Trophoblast cell (in vitro differentiated cells and primary cell): Measurements from ENCODE around the gene DES.

ENCODE experiments used
- DNase-seq, 2 donors: peaks; one replicate each; pipeline ENCODE4 v3.0.0-alpha.2; 2016
- H2AFZ ChIP-seq: 2 replicates; pipeline ENCODE4 v1.6.1; 2013; ENCODE audit warnings: low read length, moderate library complexity, mild to moderate bottlenecking; ENCODE audit not compliant: insufficient read depth, poor library complexity
- H2AK5ac ChIP-seq: 2 replicates; pipeline ENCODE4 v1.6.1; 2013; ENCODE audit warnings: mild to moderate bottlenecking, low read length
- H2BK120ac ChIP-seq: 2 replicates; pipeline ENCODE4 v1.6.1; 2013; ENCODE audit warnings: low read length, mild to moderate bottlenecking, moderate library complexity; ENCODE audit not compliant: insufficient read depth, poor library complexity
- H2BK12ac ChIP-seq: 2 replicates; pipeline ENCODE4 v1.6.1; 2013; ENCODE audit warnings: mild to moderate bottlenecking, low read length, moderate library complexity
- H2BK5ac ChIP-seq: 2 replicates; pipeline ENCODE4 v1.6.1; 2013; ENCODE audit warnings: low read length, low read depth, moderate library complexity, mild to moderate bottlenecking; ENCODE audit not compliant: poor library complexity
- H3K14ac ChIP-seq: 2 replicates; pipeline ENCODE4 v1.6.1; 2013; ENCODE audit warnings: mild to moderate bottlenecking, low read length
- H3K18ac ChIP-seq: 2 replicates; pipeline ENCODE4 v1.6.1; 2013; ENCODE audit warnings: mild to moderate bottlenecking, low read length
- H3K23ac ChIP-seq: 2 replicates; pipeline ENCODE4 v1.6.1; 2013; ENCODE audit warnings: low read length
- H3K27ac ChIP-seq: 2 replicates; pipeline ENCODE4 v1.5.1; 2013; ENCODE audit warnings: low read depth, mild to moderate bottlenecking, inconsistent platforms, low read length, moderate library complexity
- H3K27me3 ChIP-seq: 2 replicates; pipeline ENCODE4 v1.6.1; 2013; ENCODE audit warnings: inconsistent platforms, mild to moderate bottlenecking, low read length, moderate library complexity; ENCODE audit not compliant: insufficient read depth
- H3K36me3 ChIP-seq, 2 experiments: 1 replicate in 1 of 2; 2 replicates in 1 of 2; pipeline ENCODE4 v1.6.1; 2013; ENCODE audit warnings: low read length in 2 of 2, mild to moderate bottlenecking in 2 of 2, moderate library complexity in 1 of 2; ENCODE audit not compliant: insufficient read depth in 2 of 2, control insufficient read depth in 1 of 2
- H3K4ac ChIP-seq: 2 replicates; pipeline ENCODE4 v1.6.1; 2013; ENCODE audit warnings: low read depth, mild to moderate bottlenecking, low read length, moderate library complexity
- H3K4me1 ChIP-seq, 2 experiments: 1 replicate in 1 of 2; 2 replicates in 1 of 2; pipeline ENCODE4 v1.6.1; 2013; ENCODE audit warnings: low read length in 2 of 2, mild to moderate bottlenecking in 2 of 2, moderate library complexity in 1 of 2; ENCODE audit not compliant: insufficient read depth in 2 of 2, control insufficient read depth in 1 of 2
- H3K4me2 ChIP-seq: 2 replicates; pipeline ENCODE4 v1.6.1; 2013; ENCODE audit warnings: inconsistent platforms, mild to moderate bottlenecking, low read length, moderate library complexity
- H3K4me3 ChIP-seq: 2 replicates; pipeline ENCODE4 v1.5.1; 2013; ENCODE audit warnings: mild to moderate bottlenecking, low read depth, low read length, inconsistent platforms
- H3K79me1 ChIP-seq: one replicate; pipeline ENCODE4 v1.6.1; 2013; ENCODE audit warnings: low read length
- H3K79me2 ChIP-seq: 2 replicates; pipeline ENCODE4 v1.6.1; 2013; ENCODE audit warnings: low read length, mild to moderate bottlenecking; ENCODE audit not compliant: control insufficient read depth, insufficient read depth, poor library complexity
- H3K9ac ChIP-seq: 2 replicates; pipeline ENCODE4 v1.6.1; 2013; ENCODE audit warnings: mild to moderate bottlenecking, low read length
- H3K9me3 ChIP-seq: 2 replicates; pipeline ENCODE4 v1.6.1; 2013; ENCODE audit warnings: low read depth, mild to moderate bottlenecking, control low read depth, inconsistent platforms, low read length; ENCODE audit not compliant: insufficient read depth
- H4K12ac ChIP-seq: 2 replicates; pipeline ENCODE4 v1.6.1; 2013; ENCODE audit warnings: low read depth, mild to moderate bottlenecking, low read length, moderate library complexity
- H4K8ac ChIP-seq: 2 replicates; pipeline ENCODE4 v1.6.1; 2013; ENCODE audit warnings: low read depth, mild to moderate bottlenecking, low read length, moderate library complexity
- H4K91ac ChIP-seq: one replicate; pipeline ENCODE4 v1.6.1; 2013; ENCODE audit warnings: low read depth, mild to moderate bottlenecking, low read length, moderate library complexity
- WGBS: extraction: QIAGEN DNeasy Blood & Tissue Kit; methylation state at CpG from one replicate; pipeline ENCODE4 v1.1.7; 2013; ENCODE audit warnings: missing lambda C conversion rate; ENCODE audit not compliant: insufficient read length, insufficient coverage; ENCODE audit errors: extremely low coverage; 5-methylcytosine and 5-hydroxymethylcytosine counted together

Gene DES

DNA sequence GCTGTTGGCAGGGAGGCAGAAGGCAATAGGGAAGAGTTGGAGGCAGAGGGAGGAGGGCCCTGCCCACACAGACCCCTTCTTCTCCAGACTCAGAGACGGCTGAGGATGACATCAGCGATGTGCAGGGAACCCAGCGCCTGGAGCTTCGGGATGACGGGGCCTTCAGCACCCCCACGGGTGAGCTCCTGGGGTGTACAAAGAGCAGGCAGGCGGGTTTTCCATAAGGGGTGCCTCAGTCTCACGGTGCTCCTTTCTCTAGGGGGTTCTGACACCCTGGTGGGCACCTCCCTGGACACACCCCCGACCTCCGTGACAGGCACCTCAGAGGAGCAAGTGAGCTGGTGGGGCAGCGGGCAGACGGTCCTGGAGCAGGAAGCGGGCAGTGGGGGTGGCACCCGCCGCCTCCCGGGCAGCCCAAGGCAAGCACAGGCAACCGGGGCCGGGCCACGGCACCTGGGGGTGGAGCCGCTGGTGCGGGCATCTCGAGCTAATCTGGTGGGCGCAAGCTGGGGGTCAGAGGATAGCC lies 26.5 kb downstream of the DES start:
- H3K9ac ChIP-seq: no peak overlapping the region

GRCh38 chr2:219445220-219445640 lies 27.1 kb downstream of the DES start:
- Histone ChIP-seq H3K36me3 (peaks cover 0 to 7% of the 10 kb centered on the region in 2 experiments), H4K12ac (no peak overlapping the region), H3K27ac (no peak overlapping the region), H3K9me3 (no peaks in the 10 kb centered on the region), H2AK5ac (no peak overlapping the region), H3K79me1 (peaks cover 5% of the 10 kb centered on the region), H3K4ac (no peak overlapping the region), H3K4me2 (no peak overlapping the region), H4K8ac (no peak overlapping the region), H3K9ac (no peak overlapping the region), H3K14ac (no peak overlapping the region), H3K18ac (no peak overlapping the region), H4K91ac (no peak overlapping the region), H2AFZ (no peak overlapping the region), H3K4me3 (no peak overlapping the region), H2BK5ac (no peak overlapping the region), H2BK120ac (no peak overlapping the region), H3K4me1 (peaks cover 7 to 12% of the 10 kb centered on the region in 2 experiments), H3K27me3 (peaks cover 29% of the 10 kb centered on the region), H3K79me2 (peaks cover 2% of the 10 kb centered on the region), H3K23ac (no peak overlapping the region), H2BK12ac (no peak overlapping the region)
- no peak for DNase-seq
- WGBS: no CpG with 5 or more reads among the region's 5 CpGs

More for the DNA sequence above, 26.5 kb downstream of the DES start:
- H4K8ac ChIP-seq: no peak overlapping the region
- peaks cover 27% of the 10 kb centered on the region for H3K27me3 ChIP-seq
- no peak overlapping the region for H2AFZ ChIP-seq
- H3K4me3 ChIP-seq: no peak overlapping the region
- H4K12ac ChIP-seq: no peak overlapping the region
- H3K36me3 ChIP-seq: peaks cover 0 to 7% of the 10 kb centered on the region in 2 experiments
- H3K14ac ChIP-seq: no peak overlapping the region
- WGBS: no CpG with 5 or more reads among the region's 23 CpGs
- H3K4me2 ChIP-seq: no peak overlapping the region
- H3K4ac ChIP-seq: no peak overlapping the region
- no peak overlapping the region for H2BK120ac ChIP-seq
- peaks cover 5% of the 10 kb centered on the region for H3K79me1 ChIP-seq
- no peak overlapping the region for H4K91ac ChIP-seq
- H2BK12ac ChIP-seq: no peak overlapping the region
- no peak for DNase-seq
- no peak overlapping the region for H2AK5ac ChIP-seq
- H3K9me3 ChIP-seq: no peaks in the 10 kb centered on the region
- H3K27ac ChIP-seq: no peak overlapping the region
- H3K18ac ChIP-seq: no peak overlapping the region
- H3K4me1 ChIP-seq: peaks cover 7 to 12% of the 10 kb centered on the region in 2 experiments
- no peak overlapping the region for H3K23ac ChIP-seq
- peaks cover 2% of the 10 kb centered on the region for H3K79me2 ChIP-seq
- H2BK5ac ChIP-seq: no peak overlapping the region

DNA sequence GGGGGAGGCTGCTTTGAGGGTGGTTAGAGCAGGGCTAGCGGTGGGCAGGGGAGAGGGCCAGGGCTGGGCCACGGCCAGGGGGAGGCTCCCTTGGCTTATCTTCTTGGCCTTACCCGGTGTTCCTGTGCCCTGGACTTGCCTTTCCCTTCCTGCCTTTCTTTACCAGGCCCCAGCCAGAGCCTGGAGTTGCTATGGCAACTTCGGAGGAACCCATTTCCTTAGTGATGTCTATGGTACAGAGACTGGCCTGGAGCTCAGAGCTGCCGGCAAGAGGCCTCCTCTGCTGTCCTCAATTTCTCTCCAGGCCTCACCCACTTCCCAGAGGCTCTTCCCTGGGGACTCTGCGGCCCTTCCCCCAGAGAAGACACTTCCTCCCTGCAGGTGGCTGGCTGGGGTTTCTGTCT lies 27.9 kb downstream of the DES start:
- no peak overlapping the region for H4K8ac ChIP-seq
- no peaks in the 10 kb centered on the region for H3K9me3 ChIP-seq
- peaks cover 2% of the 10 kb centered on the region for H3K79me2 ChIP-seq
- no peak overlapping the region for H3K4ac ChIP-seq
- no peak overlapping the region for H3K27ac ChIP-seq
- H2AK5ac ChIP-seq: no peak overlapping the region
- H3K36me3 ChIP-seq: peaks cover 0 to 7% of the 10 kb centered on the region in 2 experiments
- H3K23ac ChIP-seq: no peak overlapping the region
- H2BK5ac ChIP-seq: no peak overlapping the region
- peaks cover 28% of the 10 kb centered on the region for H3K27me3 ChIP-seq
- no peak overlapping the region for H3K14ac ChIP-seq
- peaks cover 7 to 11% of the 10 kb centered on the region in 2 experiments for H3K4me1 ChIP-seq
- no peak overlapping the region for H3K18ac ChIP-seq
- H2BK12ac ChIP-seq: no peak overlapping the region
- no peak overlapping the region for H2BK120ac ChIP-seq
- H4K12ac ChIP-seq: no peak overlapping the region
- no peak overlapping the region for H3K4me2 ChIP-seq
- H4K91ac ChIP-seq: no peak overlapping the region
- no CpG with 5 or more reads among the region's 6 CpGs for WGBS
- no peak overlapping the region for H3K9ac ChIP-seq
- peaks cover 5% of the 10 kb centered on the region for H3K79me1 ChIP-seq
- peak in 1 of 2 donors; percentile 13 for DNase-seq
- no peak overlapping the region for H2AFZ ChIP-seq
- no peak overlapping the region for H3K4me3 ChIP-seq

DNA sequence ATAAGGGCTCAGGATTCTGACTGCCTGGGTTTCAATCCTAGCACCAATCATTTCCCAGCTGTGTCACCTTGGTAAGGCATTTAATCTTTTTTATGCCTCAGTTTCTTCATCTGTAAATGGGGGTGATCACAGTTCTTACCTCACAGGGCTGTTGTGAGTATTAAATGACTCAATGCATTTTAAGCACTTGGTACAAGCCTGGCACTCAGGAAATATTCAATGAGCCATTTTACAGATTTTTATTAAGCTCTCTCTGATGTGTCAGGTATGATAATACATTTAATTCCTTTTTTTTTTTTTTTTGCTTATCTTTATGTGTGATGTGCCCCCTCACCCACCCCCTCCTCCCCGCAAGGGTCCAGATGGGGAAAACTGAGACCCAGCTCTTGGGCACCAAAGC lies 28.5 kb downstream of the DES start:
- no CpG with 5 or more reads among the region's 1 CpG for WGBS
- Histone ChIP-seq H3K79me1 (peaks cover 2% of the 10 kb centered on the region), H2BK12ac (no peak overlapping the region), H3K4me3 (no peak overlapping the region), H4K12ac (no peak overlapping the region), H3K27ac (no peak overlapping the region), H3K14ac (no peak overlapping the region), H2BK120ac (no peak overlapping the region), H3K23ac (no peak overlapping the region), H2BK5ac (no peak overlapping the region), H3K36me3 (peaks cover 0 to 7% of the 10 kb centered on the region in 2 experiments), H3K4me1 (peaks cover 2 to 5% of the 10 kb centered on the region in 2 experiments), H3K4ac (no peak overlapping the region), H3K79me2 (no peaks in the 10 kb centered on the region), H3K27me3 (peaks cover 27% of the 10 kb centered on the region), H3K9ac (no peak overlapping the region), H3K4me2 (no peak overlapping the region), H4K91ac (no peak overlapping the region), H3K18ac (no peak overlapping the region), H4K8ac (no peak overlapping the region), H2AFZ (no peak overlapping the region), H3K9me3 (no peaks in the 10 kb centered on the region), H2AK5ac (no peak overlapping the region)
- DNase-seq: no peak
